HG03280 (cell line): Measurements from ENCODE around the gene ITPK1.
"Not testable (repeated sequence)": the region's sequence is repeated elsewhere in the genome, so short reads cannot be mapped to it uniquely, and the experiment has no call there.

Experiments used
- ATAC-seq: cut with Tn5 transposase; IDR thresholded peaks from one replicate; pipeline ENCODE4 v1.9.1; 2021; ENCODE audit warnings: mild to moderate bottlenecking, moderate library complexity; ENCODE audit not compliant: unreplicated experiment

The ITPK1 gene

GRCh38 chr14:93105856-93106255, 9.9 kb downstream of the ITPK1 start:
- ATAC-seq: not testable (repeated sequence)

GRCh38 chr14:93105362-93105761, 10.4 kb downstream of the ITPK1 start:
- no peak for ATAC-seq

- ATAC-seq: no peak
These were observed 10.8 kb downstream of the ITPK1 start for GRCh38 chr14:93104961-93105360.

GRCh38 chr14:93103392-93104080, 12.2 kb downstream of the ITPK1 start:
- peak; percentile 93 for ATAC-seq

- no peak for ATAC-seq
These were observed 13.6 kb downstream of the ITPK1 start for GRCh38 chr14:93102141-93102540.

- no peak for ATAC-seq
These were observed 14.5 kb downstream of the ITPK1 start for GRCh38 chr14:93101181-93101580.

GRCh38 chr14:93100570-93100969, 15.2 kb downstream of the ITPK1 start:
- no peak for ATAC-seq

- ATAC-seq: no peak
These were observed 15.6 kb downstream of the ITPK1 start for GRCh38 chr14:93100100-93100499.

- no peak for ATAC-seq
These were observed 16.1 kb downstream of the ITPK1 start for GRCh38 chr14:93099643-93100042.

GRCh38 chr14:93099196-93099595, 16.5 kb downstream of the ITPK1 start:
- ATAC-seq: no peak

- no peak for ATAC-seq
These were observed 18.9 kb downstream of the ITPK1 start for GRCh38 chr14:93096691-93097322.

GRCh38 chr14:93095742-93096510, 19.8 kb downstream of the ITPK1 start:
- no peak for ATAC-seq

GRCh38 chr14:93094121-93094918, 21.4 kb downstream of the ITPK1 start:
- ATAC-seq: no peak

- ATAC-seq: no peak
These were observed 22.8 kb downstream of the ITPK1 start for GRCh38 chr14:93092606-93093556.

GRCh38 chr14:93091666-93092065, 24.1 kb downstream of the ITPK1 start:
- ATAC-seq: no peak

GRCh38 chr14:93090826-93091555, 24.7 kb downstream of the ITPK1 start:
- ATAC-seq: no peak

GRCh38 chr14:93089521-93090269, 26.0 kb downstream of the ITPK1 start:
- no peak for ATAC-seq

GRCh38 chr14:93086441-93087055, 29.2 kb downstream of the ITPK1 start:
- peak; percentile 45 for ATAC-seq
